NCI-H146 treated with DMSO at 0.1 percent for 48 hours (cell line): Measurements from ENCODE around the gene RHO.

Experiments used
- DNase-seq: peaks from one replicate; lab custom pipeline; 2025; ENCODE audit not compliant: unreplicated experiment; lab: John Stamatoyannopoulos, UW

The RHO gene

GRCh38 chr3:129558772-129559564, 30.5 kb downstream of the RHO start:
- DNase-seq: no peak

GRCh38 chr3:129559565-129560079, 31.2 kb downstream of the RHO start:
- DNase-seq: no peak

GRCh38 chr3:129560269-129560787, 31.9 kb downstream of the RHO start:
- no peak for DNase-seq

GRCh38 chr3:129560911-129561594, 32.6 kb downstream of the RHO start:
- DNase-seq: no peak

GRCh38 chr3:129561619-129562248, 33.3 kb downstream of the RHO start:
- no peak for DNase-seq

GRCh38 chr3:129562803-129563202, 34.4 kb downstream of the RHO start:
- DNase-seq: no peak

- DNase-seq: no peak
Observed at GRCh38 chr3:129563332-129563731, 34.9 kb downstream of the RHO start.

GRCh38 chr3:129563850-129564535, 35.6 kb downstream of the RHO start:
- no peak for DNase-seq

GRCh38 chr3:129564981-129565644, 36.7 kb downstream of the RHO start:
- DNase-seq: no peak

- DNase-seq: no peak
Observed at GRCh38 chr3:129565902-129566301, 37.5 kb downstream of the RHO start.

- DNase-seq: no peak
Observed at GRCh38 chr3:129567176-129567705, 38.8 kb downstream of the RHO start.

GRCh38 chr3:129567939-129568338, 39.5 kb downstream of the RHO start:
- no peak for DNase-seq

- no peak for DNase-seq
Observed at GRCh38 chr3:129569856-129570255, 41.4 kb downstream of the RHO start.

- DNase-seq: no peak
Observed at GRCh38 chr3:129571605-129572547, 43.4 kb downstream of the RHO start.

- DNase-seq: no peak
Observed at GRCh38 chr3:129572603-129573002, 44.2 kb downstream of the RHO start.

GRCh38 chr3:129573493-129573892, 45.1 kb downstream of the RHO start:
- DNase-seq: no peak

GRCh38 chr3:129574206-129574605, 45.8 kb downstream of the RHO start:
- DNase-seq: no peak

GRCh38 chr3:129575233-129575996, 47.0 kb downstream of the RHO start:
- DNase-seq: no peak
